DMS153 (cell line): ENCODE data around the gene TLX1.
"Not testable (repeated sequence)": the region's sequence is repeated elsewhere in the genome, so short reads cannot be mapped to it uniquely, and the experiment has no call there.

ENCODE experiments used
- DNase-seq: peaks from one replicate; lab custom pipeline; 2025; lab: John Stamatoyannopoulos, UW

TLX1 gene

GRCh38 chr10:101152316-101152715 is 21.2 kb downstream of the TLX1 start:
- no peak for DNase-seq

- DNase-seq, result not testable (repeated sequence)
These were observed 23.4 kb downstream of the TLX1 start for GRCh38 chr10:101154506-101154905.

GRCh38 chr10:101155896-101156295 is 24.8 kb downstream of the TLX1 start:
- no peak for DNase-seq

GRCh38 chr10:101157756-101158458 is 26.8 kb downstream of the TLX1 start:
- no peak for DNase-seq

DNA sequence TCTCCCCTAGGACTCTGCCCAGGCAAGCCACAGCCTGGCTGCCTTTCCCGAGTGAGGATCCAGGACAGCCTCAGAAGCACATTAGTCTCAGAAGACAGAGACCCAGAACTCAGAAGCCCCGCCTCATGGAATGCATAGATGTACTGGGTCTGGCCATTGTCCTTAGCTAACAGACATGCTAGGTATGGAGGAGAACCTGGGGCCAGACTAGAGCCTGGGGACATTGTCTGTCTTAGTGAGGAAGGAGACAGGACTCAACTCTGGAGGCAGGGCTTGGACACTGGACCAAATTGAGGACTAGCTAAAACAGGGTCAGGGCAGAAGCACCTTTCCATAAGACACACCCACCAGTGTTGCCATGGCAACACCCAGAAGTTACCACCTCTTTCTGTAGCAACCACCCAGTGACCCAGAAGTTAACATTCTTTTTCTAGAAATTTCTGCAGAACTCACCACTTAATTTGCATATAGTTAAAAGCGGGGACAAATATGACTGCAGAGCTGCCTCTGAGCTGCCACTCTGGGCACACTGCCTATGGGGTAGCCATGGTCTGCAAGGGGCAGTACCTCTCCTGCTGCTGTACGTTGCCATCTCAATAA is 27.5 kb downstream of the TLX1 start:
- DNase-seq, result no peak

- peak; percentile 62 for DNase-seq
These were observed 30.6 kb downstream of the TLX1 start for GRCh38 chr10:101161494-101162299.

DNA sequence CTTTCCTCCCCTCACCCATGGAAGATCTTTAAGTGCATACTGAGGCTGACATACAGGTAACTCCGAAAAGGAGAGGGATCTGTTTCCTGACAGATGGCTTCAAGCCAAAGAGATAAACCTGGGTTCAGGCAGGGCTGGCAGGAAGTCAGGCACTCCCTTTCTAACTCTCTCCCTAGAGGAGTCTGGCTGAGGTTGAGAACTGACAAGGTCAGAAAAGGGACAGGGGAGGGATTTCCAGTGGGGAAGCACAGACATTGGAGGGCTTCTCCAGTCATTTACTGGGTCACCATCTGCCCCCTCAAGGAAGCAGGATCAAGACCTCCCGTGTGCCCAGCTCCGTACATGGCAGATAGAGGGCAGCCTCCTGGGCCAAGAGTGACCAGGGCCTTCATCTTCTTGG is 31.6 kb downstream of the TLX1 start:
- peak; percentile 63 for DNase-seq

- no peak for DNase-seq
These were observed 32.9 kb downstream of the TLX1 start for GRCh38 chr10:101164020-101164419.

- DNase-seq, result no peak
These were observed 34.6 kb downstream of the TLX1 start for GRCh38 chr10:101165736-101166135.

DNA sequence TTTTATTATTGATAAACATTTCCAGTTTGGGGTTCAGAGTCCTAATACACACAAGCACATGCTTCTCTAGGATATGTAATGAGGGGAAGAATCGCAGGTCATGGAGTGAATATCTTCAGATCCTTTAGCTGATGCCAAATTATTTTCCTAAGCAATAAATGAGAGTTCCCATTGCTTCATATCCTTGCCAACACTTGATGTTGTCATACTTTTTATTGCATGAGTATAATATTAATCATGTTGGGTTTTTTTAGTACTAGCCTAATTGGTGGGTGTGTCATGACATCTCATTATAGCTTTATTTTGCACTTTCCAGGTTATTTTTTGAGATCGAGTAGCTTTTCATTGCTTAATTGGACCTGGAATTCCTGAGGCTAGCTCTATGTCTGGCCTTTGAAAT is 35.3 kb downstream of the TLX1 start:
- no peak for DNase-seq

GRCh38 chr10:101172741-101173140 is 41.6 kb downstream of the TLX1 start:
- no peak for DNase-seq

DNA sequence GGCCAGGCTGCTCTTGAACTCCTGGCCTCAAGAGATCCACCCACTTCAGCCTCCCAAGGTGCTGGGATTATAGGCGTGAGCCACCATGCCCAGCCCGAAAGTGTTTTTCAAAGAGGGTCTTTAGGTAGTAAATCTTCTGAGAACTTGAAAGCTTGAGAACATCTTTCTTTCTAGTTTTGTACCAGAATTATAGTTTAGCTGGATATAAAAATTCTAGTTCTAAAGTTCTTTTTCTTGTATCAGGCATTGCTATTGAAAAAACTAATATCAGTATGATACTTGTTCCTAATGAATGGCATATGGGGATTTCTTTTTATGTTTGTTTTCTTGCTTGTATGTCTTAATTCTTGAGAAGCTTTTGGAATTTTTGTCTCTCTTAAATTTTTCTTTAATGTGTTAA is 43.2 kb downstream of the TLX1 start:
- no peak for DNase-seq

DNA sequence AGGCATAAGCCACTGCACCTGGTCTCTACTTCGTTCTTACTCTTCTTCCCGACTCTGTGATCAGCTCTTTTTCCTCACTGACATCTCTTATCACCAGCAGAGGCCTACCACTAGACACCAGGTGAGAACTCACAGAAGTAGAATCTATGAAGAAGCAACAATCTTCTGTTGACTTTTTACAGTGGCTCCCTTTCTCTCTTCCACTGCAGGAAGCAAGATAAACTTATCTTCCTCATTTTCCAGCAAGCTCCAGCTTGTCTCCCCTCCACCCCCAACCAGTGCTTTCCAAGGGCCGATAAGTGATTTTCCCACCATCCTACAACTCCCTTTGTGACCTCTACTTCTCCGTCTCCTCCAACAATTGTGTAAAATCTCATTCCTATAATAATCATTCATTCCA is 45.5 kb downstream of the TLX1 start:
- no peak for DNase-seq

DNA sequence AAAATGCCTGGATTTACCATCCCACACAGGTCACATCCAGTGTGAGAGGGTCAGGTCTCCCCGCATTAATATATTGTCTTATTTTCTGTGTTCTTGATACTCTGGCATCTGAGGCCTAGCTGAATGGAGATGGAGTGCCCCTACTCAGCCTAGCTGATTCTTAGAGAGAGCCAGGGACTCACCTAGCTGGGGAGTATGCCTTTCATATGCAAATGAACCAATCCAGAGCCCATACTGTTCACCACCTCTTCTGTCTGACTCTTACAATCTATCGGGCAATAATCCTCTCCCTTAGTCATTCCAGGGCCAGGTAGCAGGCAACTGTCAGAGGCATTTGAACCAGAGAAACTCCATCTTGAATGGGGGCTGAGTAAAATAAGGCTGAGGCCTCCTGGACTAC is 51.8 kb downstream of the TLX1 start:
- no peak for DNase-seq

GRCh38 chr10:101183458-101184183 is 52.5 kb downstream of the TLX1 start:
- DNase-seq, result no peak
